ENCODE data around the gene LRRK1.

The LRRK1 gene

GRCh38 chr15:101097111-101097510 lies 178.0 kb downstream of the LRRK1 start:
- H3K79me1 ChIP-seq (ENCODE audit: low read depth, low read length): no peaks in the 10 kb centered on the region
- no peak overlapping the region for H3K18ac ChIP-seq (ENCODE audit: low read length)
- H3K4me3 ChIP-seq (ENCODE audit: low read length in 2 of 2): no peak overlapping the region
- no peak overlapping the region for H3K27ac ChIP-seq (replicated peaks; ENCODE audit: low read length)
- H3K4me1 ChIP-seq (ENCODE audit: control insufficient read depth in 2 of 2, insufficient read depth in 1 of 2, low read depth in 1 of 2, low read length in 2 of 2): peaks cover 0 to 6% of the 10 kb centered on the region in 2 donors
- no CpG with 5 or more reads among the region's 14 CpGs for WGBS, 2 donors (ENCODE audit: extremely low coverage in 2 of 2, insufficient read length in 2 of 2, insufficient replicate concordance in 1 of 2)
- peak overlapping the region; percentile 56 for H3K14ac ChIP-seq (ENCODE audit: low read length)
- DNase-seq (ENCODE audit: low spot score): no peak
- no peak overlapping the region for H2AFZ ChIP-seq (ENCODE audit: low read length)
- H3K27me3 ChIP-seq (ENCODE audit: control insufficient read depth in 3 of 3, insufficient read depth in 3 of 3, low read depth in 1 of 3, low read length in 3 of 3): peaks cover 0 to under 1% (median 0%) of the 10 kb centered on the region in 3 experiments
- no peaks in the 10 kb centered on the region for H3K36me3 ChIP-seq (replicated peaks in 1 of 2; ENCODE audit: control insufficient read depth in 2 of 2, insufficient read depth in 2 of 2, low read length in 2 of 2)
- H2AK5ac ChIP-seq (ENCODE audit: low read depth, low read length): no peak overlapping the region
- H3K4me2 ChIP-seq (ENCODE audit: insufficient read depth, low read length, poor library complexity, severe bottlenecking): no peak overlapping the region
- H3K4ac ChIP-seq (ENCODE audit: low read length): no peak overlapping the region
- no peak overlapping the region for H2BK15ac ChIP-seq (ENCODE audit: low read length)
- H2BK5ac ChIP-seq (ENCODE audit: low read length): no peak overlapping the region
- H2BK120ac ChIP-seq (ENCODE audit: low read depth, low read length): no peak overlapping the region
- no peak overlapping the region for H4K91ac ChIP-seq (ENCODE audit: low read depth, low read length, poor library complexity)
- H4K8ac ChIP-seq (ENCODE audit: low read depth, low read length): no peak overlapping the region
- H3K9ac ChIP-seq (ENCODE audit: low read depth, low read length, poor library complexity): no peak overlapping the region
- no peak overlapping the region for H2BK12ac ChIP-seq (ENCODE audit: low read length)
- H3K9me3 ChIP-seq (replicated peaks in 1 of 2; ENCODE audit: control insufficient read depth in 2 of 2, insufficient read depth in 1 of 2, low read depth in 1 of 2, low read length in 2 of 2): peaks cover 0 to 2% of the 10 kb centered on the region in 2 donors
- H3K23ac ChIP-seq (ENCODE audit: low read depth, low read length, poor library complexity): no peak overlapping the region

DNA sequence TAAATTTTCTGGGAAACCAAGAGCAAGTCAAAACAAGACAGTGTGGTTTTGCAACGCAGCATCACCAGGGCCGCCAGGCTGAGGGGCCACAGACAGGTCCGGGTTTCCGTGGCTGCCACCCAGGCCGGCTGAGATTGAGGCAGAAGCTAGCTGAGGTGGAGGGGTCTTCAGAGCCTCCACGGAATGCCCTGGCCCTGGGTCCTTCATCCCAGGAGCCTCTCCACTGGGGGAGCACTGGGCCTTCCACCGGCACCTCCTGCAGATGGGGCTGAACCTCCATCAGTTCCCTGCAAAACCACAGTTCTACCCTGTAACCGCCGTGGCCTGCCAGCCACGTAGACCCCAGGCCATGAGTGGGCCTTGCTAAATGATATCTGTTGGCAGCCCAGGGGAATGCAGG lies 180.0 kb downstream of the LRRK1 start:
- no peak for DNase-seq (ENCODE audit: low spot score)
- Histone ChIP-seq H3K9ac (ENCODE audit: low read depth, low read length, poor library complexity) (no peak overlapping the region), H3K79me1 (ENCODE audit: low read depth, low read length) (no peaks in the 10 kb centered on the region), H3K36me3 (replicated peaks in 1 of 2; ENCODE audit: control insufficient read depth in 2 of 2, insufficient read depth in 2 of 2, low read length in 2 of 2) (no peaks in the 10 kb centered on the region), H3K27me3 (ENCODE audit: control insufficient read depth in 3 of 3, insufficient read depth in 3 of 3, low read depth in 1 of 3, low read length in 3 of 3) (peaks cover 0 to 3% (median 0%) of the 10 kb centered on the region in 3 experiments), H3K4ac (ENCODE audit: low read length) (no peak overlapping the region), H3K4me3 (ENCODE audit: low read length in 2 of 2) (no peak overlapping the region), H3K4me2 (ENCODE audit: insufficient read depth, low read length, poor library complexity, severe bottlenecking) (no peak overlapping the region), H3K23ac (ENCODE audit: low read depth, low read length, poor library complexity) (peak overlapping the region; percentile 44), H2AFZ (ENCODE audit: low read length) (no peak overlapping the region), H3K4me1 (ENCODE audit: control insufficient read depth in 2 of 2, insufficient read depth in 1 of 2, low read depth in 1 of 2, low read length in 2 of 2) (no peaks in the 10 kb centered on the region), H4K91ac (ENCODE audit: low read depth, low read length, poor library complexity) (no peak overlapping the region), H3K9me3 (replicated peaks in 1 of 2; ENCODE audit: control insufficient read depth in 2 of 2, insufficient read depth in 1 of 2, low read depth in 1 of 2, low read length in 2 of 2) (no peaks in the 10 kb centered on the region), H2BK12ac (ENCODE audit: low read length) (no peak overlapping the region), H2BK5ac (ENCODE audit: low read length) (no peak overlapping the region), H3K14ac (ENCODE audit: low read length) (no peak overlapping the region), H2BK15ac (ENCODE audit: low read length) (peak overlapping the region; percentile 78), H2AK5ac (ENCODE audit: low read depth, low read length) (peak overlapping the region; percentile 94), H4K8ac (ENCODE audit: low read depth, low read length) (no peak overlapping the region), H3K27ac (replicated peaks; ENCODE audit: low read length) (no peak overlapping the region), H2BK120ac (ENCODE audit: low read depth, low read length) (no peak overlapping the region), H3K18ac (ENCODE audit: low read length) (no peak overlapping the region)
- WGBS, 2 donors (ENCODE audit: extremely low coverage in 2 of 2, insufficient read length in 2 of 2, insufficient replicate concordance in 1 of 2): no CpG with 5 or more reads among the region's 10 CpGs

DNA sequence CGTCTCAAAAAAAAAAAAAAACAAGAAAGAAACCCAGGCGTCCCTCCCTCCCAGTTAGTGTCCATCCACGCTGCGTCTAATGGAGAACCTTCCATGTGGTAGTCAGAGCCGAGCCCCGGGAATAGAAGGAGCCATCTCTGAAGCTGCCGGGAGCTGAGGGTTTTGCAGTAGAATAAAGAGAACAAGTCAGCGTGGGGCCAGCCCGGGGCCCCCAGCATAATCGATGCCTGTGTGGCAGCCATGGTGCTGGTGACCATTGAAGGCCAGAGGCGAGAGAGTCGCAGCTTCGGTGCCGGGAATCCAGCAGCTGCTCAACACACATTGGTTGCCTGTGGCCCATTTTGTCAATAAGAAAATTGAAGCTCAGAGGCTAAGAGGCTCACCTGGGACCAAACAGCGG lies 181.0 kb downstream of the LRRK1 start:
- DNase-seq (ENCODE audit: low spot score): no peak
- Histone ChIP-seq H3K4me3 (ENCODE audit: low read length in 2 of 2) (no peak overlapping the region), H3K23ac (ENCODE audit: low read depth, low read length, poor library complexity) (no peak overlapping the region), H2BK5ac (ENCODE audit: low read length) (peak overlapping the region; percentile 42), H3K9ac (ENCODE audit: low read depth, low read length, poor library complexity) (no peak overlapping the region), H4K91ac (ENCODE audit: low read depth, low read length, poor library complexity) (no peak overlapping the region), H3K9me3 (replicated peaks in 1 of 2; ENCODE audit: control insufficient read depth in 2 of 2, insufficient read depth in 1 of 2, low read depth in 1 of 2, low read length in 2 of 2) (no peaks in the 10 kb centered on the region), H2BK12ac (ENCODE audit: low read length) (no peak overlapping the region), H2BK15ac (ENCODE audit: low read length) (no peak overlapping the region), H3K27ac (replicated peaks; ENCODE audit: low read length) (no peak overlapping the region), H4K8ac (ENCODE audit: low read depth, low read length) (no peak overlapping the region), H3K4me1 (ENCODE audit: control insufficient read depth in 2 of 2, insufficient read depth in 1 of 2, low read depth in 1 of 2, low read length in 2 of 2) (peaks cover 1 to 2% of the 10 kb centered on the region in 2 donors), H2BK120ac (ENCODE audit: low read depth, low read length) (no peak overlapping the region), H2AK5ac (ENCODE audit: low read depth, low read length) (peak overlapping the region; percentile 57), H2AFZ (ENCODE audit: low read length) (no peak overlapping the region), H3K4ac (ENCODE audit: low read length) (no peak overlapping the region), H3K14ac (ENCODE audit: low read length) (no peak overlapping the region), H3K27me3 (ENCODE audit: control insufficient read depth in 3 of 3, insufficient read depth in 3 of 3, low read depth in 1 of 3, low read length in 3 of 3) (peaks cover 0 to 3% (median 0%) of the 10 kb centered on the region in 3 experiments), H3K36me3 (replicated peaks in 1 of 2; ENCODE audit: control insufficient read depth in 2 of 2, insufficient read depth in 2 of 2, low read length in 2 of 2) (no peaks in the 10 kb centered on the region), H3K79me1 (ENCODE audit: low read depth, low read length) (no peaks in the 10 kb centered on the region), H3K4me2 (ENCODE audit: insufficient read depth, low read length, poor library complexity, severe bottlenecking) (no peak overlapping the region), H3K18ac (ENCODE audit: low read length) (no peak overlapping the region)
- WGBS, 2 donors (ENCODE audit: extremely low coverage in 2 of 2, insufficient read length in 2 of 2, insufficient replicate concordance in 1 of 2): no CpG with 5 or more reads among the region's 15 CpGs

- H3K9me3 ChIP-seq (replicated peaks in 1 of 2; ENCODE audit: control insufficient read depth in 2 of 2, insufficient read depth in 1 of 2, low read depth in 1 of 2, low read length in 2 of 2): no peaks in the 10 kb centered on the region
- no peak overlapping the region for H3K14ac ChIP-seq (ENCODE audit: low read length)
- H3K4ac ChIP-seq (ENCODE audit: low read length): no peak overlapping the region
- H2AK5ac ChIP-seq (ENCODE audit: low read depth, low read length): peak overlapping the region; percentile 57
- no peak overlapping the region for H3K4me2 ChIP-seq (ENCODE audit: insufficient read depth, low read length, poor library complexity, severe bottlenecking)
- no peak overlapping the region for H4K91ac ChIP-seq (ENCODE audit: low read depth, low read length, poor library complexity)
- no peak overlapping the region for H4K8ac ChIP-seq (ENCODE audit: low read depth, low read length)
- peaks cover 0 to 3% (median 0%) of the 10 kb centered on the region in 3 experiments for H3K27me3 ChIP-seq (ENCODE audit: control insufficient read depth in 3 of 3, insufficient read depth in 3 of 3, low read depth in 1 of 3, low read length in 3 of 3)
- H3K9ac ChIP-seq (ENCODE audit: low read depth, low read length, poor library complexity): peak overlapping the region; percentile 9
- no peaks in the 10 kb centered on the region for H3K79me1 ChIP-seq (ENCODE audit: low read depth, low read length)
- H3K36me3 ChIP-seq (replicated peaks in 1 of 2; ENCODE audit: control insufficient read depth in 2 of 2, insufficient read depth in 2 of 2, low read length in 2 of 2): no peaks in the 10 kb centered on the region
- H2BK120ac ChIP-seq (ENCODE audit: low read depth, low read length): no peak overlapping the region
- no peak overlapping the region for H3K27ac ChIP-seq (replicated peaks; ENCODE audit: low read length)
- WGBS, 2 donors (ENCODE audit: extremely low coverage in 2 of 2, insufficient read length in 2 of 2, insufficient replicate concordance in 1 of 2): no CpG with 5 or more reads among the region's 29 CpGs
- peak overlapping the region; percentile 15 for H2BK15ac ChIP-seq (ENCODE audit: low read length)
- H3K23ac ChIP-seq (ENCODE audit: low read depth, low read length, poor library complexity): peak overlapping the region; percentile 17
- H2BK12ac ChIP-seq (ENCODE audit: low read length): no peak overlapping the region
- H3K4me3 ChIP-seq (ENCODE audit: low read length in 2 of 2): no peak overlapping the region
- DNase-seq (ENCODE audit: low spot score): no peak
- H2AFZ ChIP-seq (ENCODE audit: low read length): no peak overlapping the region
- H3K18ac ChIP-seq (ENCODE audit: low read length): no peak overlapping the region
- H2BK5ac ChIP-seq (ENCODE audit: low read length): peak overlapping the region; percentile 42
- H3K4me1 ChIP-seq (ENCODE audit: control insufficient read depth in 2 of 2, insufficient read depth in 1 of 2, low read depth in 1 of 2, low read length in 2 of 2): peaks cover 4 to 8% of the 10 kb centered on the region in 2 donors
These were observed 181.7 kb downstream of the LRRK1 start for GRCh38 chr15:101100593-101101442.

Data from neuronal stem cell (in vitro differentiated cells).